Measurements from ENCODE around the gene UBL3.

GRCh38 chr13:29808264-29808663, 42.2 kb downstream of the UBL3 start:
- no peak for TF ChIP-seq CTCF (IDR thresholded peaks at IDR 0.05)
- TF ChIP-seq POLR2A (IDR thresholded peaks at IDR 0.05) = no peak
- TF ChIP-seq EP300 (IDR thresholded peaks at IDR 0.05) = no peak

All from tibial nerve (tissue), 4 donors.